Smooth muscle cell (in vitro differentiated cells): ENCODE results near the gene PLEKHB2. TPM values are rescaled to one million over a fixed set of nuclear protein-coding genes. Genes with fewer than 3 reads are reported as not detected.

Experiments used
- DNase-seq: peaks from one replicate; lab custom pipeline; 2025; ENCODE audit not compliant: unreplicated experiment; lab: John Stamatoyannopoulos, UW
- H2AFZ ChIP-seq: fragments of 200-600 bp; sonication (generic); 2 replicates; pipeline ENCODE4 v1.6.0; 2016; ENCODE audit warnings: antibody characterized with exemption, low read depth, mild to moderate bottlenecking
- H3F3A ChIP-seq: fragments of 200-600 bp; sonication (generic); 2 replicates; pipeline ENCODE4 v1.6.0; 2017; ENCODE audit warnings: antibody characterized with exemption, low read depth
- H3K27ac ChIP-seq: fragments of 200-600 bp; sonication (generic); 2 replicates; pipeline ENCODE4 v1.5.1; 2016; ENCODE audit warnings: low read depth, mild to moderate bottlenecking
- H3K27me3 ChIP-seq: fragments of 200-600 bp; sonication (generic); 2 replicates; pipeline ENCODE4 v1.6.1; 2016; ENCODE audit warnings: low read depth, mild to moderate bottlenecking
- H3K36me3 ChIP-seq: fragments of 200-600 bp; sonication (generic); 2 replicates; pipeline ENCODE4 v1.5.1; 2016; ENCODE audit warnings: low read depth
- H3K4me1 ChIP-seq: fragments of 200-600 bp; sonication (generic); 2 replicates; pipeline ENCODE4 v1.5.1; 2016; ENCODE audit warnings: low read depth
- H3K4me2 ChIP-seq: fragments of 200-600 bp; sonication (generic); 2 replicates; pipeline ENCODE4 v1.6.0; 2016; ENCODE audit warnings: mild to moderate bottlenecking
- H3K4me3 ChIP-seq: fragments of 200-600 bp; sonication (generic); 2 replicates; pipeline ENCODE4 v1.5.1; 2016; ENCODE audit warnings: mild to moderate bottlenecking
- H3K79me2 ChIP-seq: fragments of 200-600 bp; sonication (generic); 2 replicates; pipeline ENCODE4 v1.6.0; 2016; ENCODE audit warnings: low read depth, mild to moderate bottlenecking
- H3K9ac ChIP-seq: fragments of 200-600 bp; sonication (generic); 2 replicates; pipeline ENCODE4 v1.6.0; 2016; ENCODE audit warnings: low read depth
- H3K9me3 ChIP-seq: fragments of 200-600 bp; sonication (generic); replicated peaks from 2 replicates; pipeline ENCODE4 v1.5.1; 2016; ENCODE audit warnings: low read depth
- H4K20me1 ChIP-seq: fragments of 200-600 bp; sonication (generic); 2 replicates; pipeline ENCODE4 v1.6.0; 2016; ENCODE audit warnings: low read depth
- WGBS: methylation state at CpG from one replicate; pipeline ENCODE4 v1.1.7; 2016; ENCODE audit warnings: low lambda C conversion rate; 5-methylcytosine and 5-hydroxymethylcytosine counted together
- polyA plus RNA-seq: library from polyadenylated mRNA; unstranded; fragments of >200 nt; fragmentation: Nextera tagmentation; extraction: Ambion mirVana; gene quantifications from 2 replicates; pipeline ENCODE4 v1.2.1, GENCODE V29; 2016
- total RNA-seq: library from RNA; depleted of rRNA; stranded (reverse); fragments of >200 nt; gene quantifications from 2 replicates; pipeline ENCODE4 v1.2.3, GENCODE V29; 2014
- TF ChIP-seq, protein P1 (sequence below): fragments of 200-600 bp; sonication (generic); IDR thresholded peaks from 2 replicates; pipeline ENCODE4 v1.5.1; 2017; ENCODE audit warnings: borderline replicate concordance, mild to moderate bottlenecking, antibody characterized with exemption; ENCODE audit not compliant: insufficient read depth, poor library complexity, severe bottlenecking

Gene PLEKHB2
- total and polyA plus RNA-seq, 2 experiments from 2014 or later, result 25.7 to 33.6 TPM

- 56% methylated on average over 4 of the region's 4 CpGs for WGBS
- Histone ChIP-seq H3F3A (peaks cover 36% of the 10 kb centered on the region), H3K27me3 (no peaks in the 10 kb centered on the region), H3K4me2 (peak overlapping the region; percentile 28), H3K79me2 (peaks cover 91% of the 10 kb centered on the region), H3K9me3 (no peaks in the 10 kb centered on the region), H3K4me3 (no peak overlapping the region), H3K36me3 (no peaks in the 10 kb centered on the region), H3K9ac (no peak overlapping the region), H3K4me1 (peaks cover 14% of the 10 kb centered on the region), H3K27ac (peak overlapping the region; percentile 53), H2AFZ (no peak overlapping the region), H4K20me1 (peaks cover 100% of the 10 kb centered on the region)
- TF ChIP-seq, protein P1, sequence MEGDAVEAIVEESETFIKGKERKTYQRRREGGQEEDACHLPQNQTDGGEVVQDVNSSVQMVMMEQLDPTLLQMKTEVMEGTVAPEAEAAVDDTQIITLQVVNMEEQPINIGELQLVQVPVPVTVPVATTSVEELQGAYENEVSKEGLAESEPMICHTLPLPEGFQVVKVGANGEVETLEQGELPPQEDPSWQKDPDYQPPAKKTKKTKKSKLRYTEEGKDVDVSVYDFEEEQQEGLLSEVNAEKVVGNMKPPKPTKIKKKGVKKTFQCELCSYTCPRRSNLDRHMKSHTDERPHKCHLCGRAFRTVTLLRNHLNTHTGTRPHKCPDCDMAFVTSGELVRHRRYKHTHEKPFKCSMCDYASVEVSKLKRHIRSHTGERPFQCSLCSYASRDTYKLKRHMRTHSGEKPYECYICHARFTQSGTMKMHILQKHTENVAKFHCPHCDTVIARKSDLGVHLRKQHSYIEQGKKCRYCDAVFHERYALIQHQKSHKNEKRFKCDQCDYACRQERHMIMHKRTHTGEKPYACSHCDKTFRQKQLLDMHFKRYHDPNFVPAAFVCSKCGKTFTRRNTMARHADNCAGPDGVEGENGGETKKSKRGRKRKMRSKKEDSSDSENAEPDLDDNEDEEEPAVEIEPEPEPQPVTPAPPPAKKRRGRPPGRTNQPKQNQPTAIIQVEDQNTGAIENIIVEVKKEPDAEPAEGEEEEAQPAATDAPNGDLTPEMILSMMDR, result no peak
- no peak for DNase-seq
Measured at GRCh38 chr2:131081190-131081589, 23.9 kb upstream of the PLEKHB2 start.

- H3K9me3 ChIP-seq, result no peaks in the 10 kb centered on the region
- H3K4me2 ChIP-seq, result peak overlapping the region; percentile 39
- no peaks in the 10 kb centered on the region for H3K27me3 ChIP-seq
- peak overlapping the region; percentile 40 for H3K27ac ChIP-seq
- peaks cover 99% of the 10 kb centered on the region for H4K20me1 ChIP-seq
- TF ChIP-seq, protein P1, result no peak
- 78% methylated on average over 2 of the region's 2 CpGs for WGBS
- peaks cover 5% of the 10 kb centered on the region for H3K36me3 ChIP-seq
- no peak overlapping the region for H3K9ac ChIP-seq
- H3K4me3 ChIP-seq, result no peak overlapping the region
- peaks cover 19% of the 10 kb centered on the region for H3F3A ChIP-seq
- peaks cover 7% of the 10 kb centered on the region for H3K4me1 ChIP-seq
- no peak for DNase-seq
- H2AFZ ChIP-seq, result no peak overlapping the region
- H3K79me2 ChIP-seq, result peaks cover 97% of the 10 kb centered on the region
Measured at GRCh38 chr2:131085646-131086045, 19.5 kb upstream of the PLEKHB2 start.

- WGBS, result under 1% methylated on average over 26 of the region's 26 CpGs
- no peaks in the 10 kb centered on the region for H3K27me3 ChIP-seq
Measured at GRCh38 chr2:131092458-131093005, 12.6 kb upstream of the PLEKHB2 start.

More at GRCh38 chr2:131092458-131093005, 12.6 kb upstream of the PLEKHB2 start:
- peaks cover 5% of the 10 kb centered on the region for H3F3A ChIP-seq
- TF ChIP-seq, protein P1, result no peak
- H3K4me3 ChIP-seq, result peak overlapping the region; percentile 98
- H3K4me1 ChIP-seq, result no peaks in the 10 kb centered on the region
- H3K27ac ChIP-seq, result peak overlapping the region; percentile 84
- H3K79me2 ChIP-seq, result peaks cover 53% of the 10 kb centered on the region
- no peak for DNase-seq
- peaks cover 50% of the 10 kb centered on the region for H4K20me1 ChIP-seq
- H3K9me3 ChIP-seq, result no peaks in the 10 kb centered on the region
- H3K4me2 ChIP-seq, result peak overlapping the region; percentile 96
- peak overlapping the region; percentile 80 for H3K9ac ChIP-seq
- peaks cover 5% of the 10 kb centered on the region for H3K36me3 ChIP-seq
- no peak overlapping the region for H2AFZ ChIP-seq
